Measurements from ENCODE around the gene AKAP1. TPM values are rescaled to one million over a fixed set of nuclear protein-coding genes. Genes with fewer than 3 reads are reported as not detected.
A peak's percentile ranks its signal among the peaks of the same experiment; 100 is the strongest.

AKAP1 gene
- total and polyA plus RNA-seq, 9 of the 15 experiments (the other 6 are each of a cell fraction or from before 2014, with no cell fraction given), result 12.9 to 63.8 (median 36.4) TPM

DNA sequence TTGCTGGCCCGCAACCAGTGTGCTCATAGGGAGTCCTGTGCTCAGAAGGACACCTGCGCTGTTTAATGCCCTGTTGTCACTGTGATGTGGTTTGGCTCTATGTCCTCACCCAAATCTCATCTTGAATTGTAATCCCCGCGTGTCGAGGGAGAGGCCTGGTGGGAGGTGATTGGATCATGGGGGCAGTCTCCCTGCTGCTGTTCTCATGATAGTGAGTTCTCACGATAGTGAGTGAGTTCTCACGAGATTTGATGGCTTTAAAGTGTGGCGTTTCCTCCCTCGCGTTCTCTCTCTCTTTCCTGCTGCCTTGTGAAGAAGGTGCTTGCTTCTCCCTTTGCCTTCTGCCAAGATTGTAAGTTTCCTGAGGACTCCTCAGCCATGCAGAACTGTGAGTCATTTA, 66.8 kb downstream of the AKAP1 start:
- POLR2A ChIA-PET, result no interaction called here
- FAIRE-seq (no peak), ATAC-seq (peak; percentile 61; the same call in 2 of the 3 replicates), DNase-seq (ENCODE audit: extremely low read depth in 1 of 4, low spot score in 3 of 4) (peak in 1 of 4 experiments; percentile 20)
- Histone ChIP-seq H3K9me1 (ENCODE audit: control insufficient read depth, insufficient read depth, low read length) (no peaks in the 10 kb centered on the region), H3K79me2 (ENCODE audit: control insufficient read depth, insufficient read depth, low read length) (no peaks in the 10 kb centered on the region), H3K4me1 (replicated peaks in 1 of 2; ENCODE audit: control insufficient read depth in 2 of 2, insufficient read depth in 2 of 2, low read length in 2 of 2) (no peaks in the 10 kb centered on the region), H3K36me3 (ENCODE audit: control insufficient read depth, insufficient read depth, low read length) (no peaks in the 10 kb centered on the region), H3K4me2 (ENCODE audit: insufficient read depth, low read length) (peak overlapping the region; percentile 1; the same call in 1 of the 2 replicates), H3K9ac (ENCODE audit: insufficient read depth in 1 of 2, low read depth in 2 of 2, low read length in 2 of 2) (no peak overlapping the region), H4K20me1 (replicated peaks; ENCODE audit: control insufficient read depth, insufficient read depth, low read length) (no peaks in the 10 kb centered on the region), H3K9me3 (replicated peaks; ENCODE audit: control insufficient read depth, insufficient read depth, low read depth, low read length) (0 out of 2 replicates have a peak, but pooled peaks cover 2% of the 10 kb centered on the region), H2AFZ (ENCODE audit: low read depth, low read length) (0 out of 2 replicates have a peak overlapping the region, but pooled peaks have one; percentile 5), H3K27ac (ENCODE audit: extremely low read depth, low read depth, low read length) (no peak overlapping the region), H3K27me3 (ENCODE audit: control insufficient read depth in 2 of 2, insufficient read depth in 2 of 2, low read length in 2 of 2) (peaks cover 37 to 60% of the 10 kb centered on the region in 2 experiments), H3K4me3 (no peak overlapping the region)
- intact Hi-C loops (cut with micrococcal nuclease) (no loop called here), in situ Hi-C loops (cut with MboI) (no loop called here)
- 10% methylated on average over 10 of the region's 10 CpGs for WGBS (ENCODE audit: insufficient coverage, low coverage, missing lambda C conversion rate)
- CTCF ChIA-PET (ENCODE audit: low intra/inter-chr PET ratio), result no interaction called here
- no TSS peak for BruUV-seq (replicated peaks)
- TF ChIP-seq TCF7L2 (IDR thresholded peaks at IDR 0.05; ENCODE audit: low read depth, low read length) (no peak), CBFA2T2 (conservative IDR thresholded peaks at IDR 0.05) (no peak), ZNF76 (CRISPR knock-in tag; IDR thresholded peaks at IDR 0.05; ENCODE audit: borderline replicate concordance) (no peak), MCM7 (IDR thresholded peaks at IDR 0.05) (no peak), CBFA2T3 (IDR thresholded peaks at IDR 0.05) (peak; percentile 25; the same call in 1 of the 2 replicates), FOXJ2 (tag; IDR thresholded peaks at IDR 0.05) (no peak), CHD2 (IDR thresholded peaks at IDR 0.05; ENCODE audit: low read depth, low read length) (peak; percentile 87), HOMEZ (CRISPR knock-in tag; IDR thresholded peaks at IDR 0.05) (no peak), IFI16 (CRISPR knock-in tag; IDR thresholded peaks at IDR 0.05) (no peak), FOXK2 (conservative IDR thresholded peaks at IDR 0.05 in 1 of 2, IDR thresholded peaks at IDR 0.05 in 1 of 2; ENCODE audit: low read depth in 2 of 2) (no peak), TAL1 (IDR thresholded peaks at IDR 0.05) (peak; percentile 48; the same call in 1 of the 2 replicates), CEBPG (CRISPR knock-in tag; IDR thresholded peaks at IDR 0.05) (no peak), CEBPG (tag; conservative IDR thresholded peaks at IDR 0.05 in 1 of 2, IDR thresholded peaks at IDR 0.05 in 1 of 2) (no peak), TEAD4 (IDR thresholded peaks at IDR 0.05; ENCODE audit: low read length) (0 out of 2 replicates have a peak, but pooled peaks have one; percentile 24), TEAD4 (CRISPR knock-in tag; IDR thresholded peaks at IDR 0.05; ENCODE audit: borderline replicate concordance) (no peak), ZNF696 (CRISPR knock-in tag; conservative IDR thresholded peaks at IDR 0.05) (no peak)
- TF ChIP-seq, protein P1, sequence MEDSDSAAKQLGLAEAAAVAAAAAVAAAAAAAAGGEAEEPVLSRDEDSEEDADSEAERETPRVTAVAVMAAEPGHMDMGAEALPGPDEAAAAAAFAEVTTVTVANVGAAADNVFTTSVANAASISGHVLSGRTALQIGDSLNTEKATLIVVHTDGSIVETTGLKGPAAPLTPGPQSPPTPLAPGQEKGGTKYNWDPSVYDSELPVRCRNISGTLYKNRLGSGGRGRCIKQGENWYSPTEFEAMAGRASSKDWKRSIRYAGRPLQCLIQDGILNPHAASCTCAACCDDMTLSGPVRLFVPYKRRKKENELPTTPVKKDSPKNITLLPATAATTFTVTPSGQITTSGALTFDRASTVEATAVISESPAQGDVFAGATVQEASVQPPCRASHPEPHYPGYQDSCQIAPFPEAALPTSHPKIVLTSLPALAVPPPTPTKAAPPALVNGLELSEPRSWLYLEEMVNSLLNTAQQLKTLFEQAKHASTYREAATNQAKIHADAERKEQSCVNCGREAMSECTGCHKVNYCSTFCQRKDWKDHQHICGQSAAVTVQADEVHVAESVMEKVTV (CRISPR knock-in tag; IDR thresholded peaks at IDR 0.05), result no peak

Data from K562 (cell line).